Measurements from ENCODE around the gene PAWR. TPM values are rescaled to one million over a fixed set of nuclear protein-coding genes. Genes with fewer than 3 reads are reported as not detected.

The PAWR gene
- total RNA-seq, 1 experiment from 2014 or later = 176 TPM

DNA sequence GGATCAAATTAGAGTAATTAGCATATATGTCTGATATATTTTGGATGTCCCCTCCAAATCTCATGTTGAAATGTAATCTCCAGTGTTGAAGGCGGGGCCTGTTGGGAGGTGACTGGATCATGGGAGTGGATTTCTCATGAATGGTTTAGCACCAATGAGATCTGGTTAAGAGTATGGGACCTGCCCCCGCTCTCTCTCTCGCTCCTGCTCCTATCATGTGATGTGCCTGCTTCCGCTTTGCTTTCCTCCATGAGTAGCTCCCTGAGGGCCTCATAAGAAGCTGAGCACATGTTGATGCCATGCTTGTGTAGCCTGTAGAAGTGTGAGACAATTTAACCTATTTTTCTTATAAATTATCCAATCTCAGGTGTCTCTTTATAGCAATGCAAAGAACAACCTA lies 73.1 kb downstream of the PAWR start:
- Histone ChIP-seq H4K20me1 (ENCODE audit: control insufficient read depth, insufficient read depth, insufficient read length) (no peaks in the 10 kb centered on the region), H2BK5ac (ENCODE audit: insufficient read length, low read length) (no peak overlapping the region), H3K9me3 (ENCODE audit: control insufficient read depth, low read depth, low read length) (no peaks in the 10 kb centered on the region), H2BK12ac (ENCODE audit: insufficient read length, low read depth, low read length) (no peak overlapping the region), H2BK15ac (ENCODE audit: low read depth, low read length) (no peak overlapping the region), H3K23me2 (ENCODE audit: insufficient read length, low read depth, low read length, poor library complexity, severe bottlenecking) (no peaks in the 10 kb centered on the region), H3T11ph (ENCODE audit: low read length) (no peak overlapping the region), H3K4me1 (ENCODE audit: insufficient read depth, low read length) (no peaks in the 10 kb centered on the region; the same call in 1 of the 2 replicates), H4K91ac (ENCODE audit: insufficient read length, low read depth, low read length) (no peak overlapping the region), H2BK20ac (ENCODE audit: low read depth, low read length, poor library complexity, severe bottlenecking) (no peak overlapping the region), H3K27ac (ENCODE audit: insufficient read length, low read depth, low read length) (no peak overlapping the region), H2AFZ (ENCODE audit: low read length) (no peak overlapping the region), H3K56ac (ENCODE audit: insufficient read length, low read depth, low read length) (no peak overlapping the region), H3K18ac (ENCODE audit: insufficient read length, low read depth, low read length) (no peak overlapping the region), H2AK5ac (ENCODE audit: insufficient read length, low read length) (no peak overlapping the region), H3K79me2 (ENCODE audit: insufficient read depth, low read length) (peaks cover 21% of the 10 kb centered on the region), H3K9ac (ENCODE audit: extremely low read depth, insufficient read length, low read length) (no peak overlapping the region), H4K5ac (ENCODE audit: insufficient read length, low read depth, low read length) (no peak overlapping the region), H2BK120ac (ENCODE audit: low read depth, low read length, poor library complexity, severe bottlenecking) (no peak overlapping the region), H3K4me2 (ENCODE audit: insufficient read depth, insufficient read length, low read length) (no peak overlapping the region), H3K14ac (ENCODE audit: insufficient read depth, low read length) (no peak overlapping the region), H3K4ac (ENCODE audit: low read depth, low read length) (no peak overlapping the region), H3K27me3 (ENCODE audit: insufficient read depth, low read length) (no peaks in the 10 kb centered on the region), H3K23ac (ENCODE audit: insufficient read length, low read depth, low read length) (no peak overlapping the region), H4K8ac (replicated peaks; ENCODE audit: insufficient read length, low read depth, low read length) (no peak overlapping the region), H3K79me1 (ENCODE audit: insufficient read depth, low read depth, low read length, poor library complexity, severe bottlenecking) (peaks cover 9% of the 10 kb centered on the region)
- TF ChIP-seq, protein P1, sequence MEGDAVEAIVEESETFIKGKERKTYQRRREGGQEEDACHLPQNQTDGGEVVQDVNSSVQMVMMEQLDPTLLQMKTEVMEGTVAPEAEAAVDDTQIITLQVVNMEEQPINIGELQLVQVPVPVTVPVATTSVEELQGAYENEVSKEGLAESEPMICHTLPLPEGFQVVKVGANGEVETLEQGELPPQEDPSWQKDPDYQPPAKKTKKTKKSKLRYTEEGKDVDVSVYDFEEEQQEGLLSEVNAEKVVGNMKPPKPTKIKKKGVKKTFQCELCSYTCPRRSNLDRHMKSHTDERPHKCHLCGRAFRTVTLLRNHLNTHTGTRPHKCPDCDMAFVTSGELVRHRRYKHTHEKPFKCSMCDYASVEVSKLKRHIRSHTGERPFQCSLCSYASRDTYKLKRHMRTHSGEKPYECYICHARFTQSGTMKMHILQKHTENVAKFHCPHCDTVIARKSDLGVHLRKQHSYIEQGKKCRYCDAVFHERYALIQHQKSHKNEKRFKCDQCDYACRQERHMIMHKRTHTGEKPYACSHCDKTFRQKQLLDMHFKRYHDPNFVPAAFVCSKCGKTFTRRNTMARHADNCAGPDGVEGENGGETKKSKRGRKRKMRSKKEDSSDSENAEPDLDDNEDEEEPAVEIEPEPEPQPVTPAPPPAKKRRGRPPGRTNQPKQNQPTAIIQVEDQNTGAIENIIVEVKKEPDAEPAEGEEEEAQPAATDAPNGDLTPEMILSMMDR (conservative IDR thresholded peaks at IDR 0.05) = no peak
- Mint-ChIP-seq H3K27me3 (ENCODE audit: low read depth) (no peaks in the 10 kb centered on the region), H3K27ac (peak overlapping the region in 2 of 3 experiments; percentile 36 to 83; a peak in 3 of 7 replicates), H3K4me3 (no peak overlapping the region), H3K9me3 (no peaks in the 10 kb centered on the region), H3K36me3 (ENCODE audit: insufficient read depth in 1 of 3, low read depth in 3 of 3) (peaks cover 26 to 45% (median 29%) of the 10 kb centered on the region in 3 experiments; a peak in 6 of 7 replicates), H3K4me1 (peaks cover 11% of the 10 kb centered on the region in 2 experiments)
- WGBS (ENCODE audit: extremely low coverage, insufficient read length, low lambda C conversion rate) = no CpG with 5 or more reads among the region's 4 CpGs
- DNase-seq = no peak
